GM12878 (cell line): ENCODE results near the gene ASXL2. TPM values are rescaled to one million over a fixed set of nuclear protein-coding genes. Genes with fewer than 3 reads are reported as not detected.

ENCODE experiments used
- ATAC-seq: fragments of 200-7000 bp; cut with Tn5 transposase; 3 replicates; pipeline ENCODE4 v1.9.1; 2020; ENCODE audit warnings: mild to moderate bottlenecking, moderate library complexity
- BruUV-seq: library from RNA; stranded (reverse); fragments of 400-500 nt; replicated peaks from 2 replicates; lab custom pipeline; 2021; lab: Mats Ljungman, UMichigan
- CTCF ChIA-PET: fragments of 300-600 bp; sonication (Branson Sonifier 250); formaldehyde crosslinking; extraction: SDS; loops from one replicate; lab custom pipeline; 2021; ENCODE audit warnings: inconsistent platforms; lab: Yijun Ruan, JAX
- POLR2A ChIA-PET: fragments of 350-600 bp; formaldehyde crosslinking; extraction: SDS; loops from one replicate; lab custom pipeline; 2021; ENCODE audit warnings: inconsistent platforms; lab: Charles Lee
- RAD21 ChIA-PET: fragments of 300-600 bp; sonication (Branson Sonifier 250); formaldehyde crosslinking; loops from one replicate; lab custom pipeline; 2023; ENCODE audit warnings: antibody characterized with exemption; ENCODE audit not compliant: unreplicated experiment; lab: Charles Lee
- SMC1A ChIA-PET: fragments of 300-600 bp; sonication (Branson Sonifier 250); formaldehyde crosslinking; loops from one replicate; lab custom pipeline; 2023; ENCODE audit not compliant: unreplicated experiment, uncharacterized antibody; lab: Charles Lee
- DNase-seq: peaks from one replicate; pipeline ENCODE4 v3.0.0-alpha.2; 2011; ENCODE audit warnings: low read depth, low spot score
- FAIRE-seq: peaks from 3 replicates; lab custom pipeline; 2011; peaks lifted over from hg19 to GRCh38; lab: Jason Lieb, UNC
- H2AFZ ChIP-seq: 2 replicates; pipeline ENCODE4 v1.6.0; 2011; ENCODE audit warnings: low read depth, low read length, control low read depth; ENCODE audit not compliant: control insufficient read depth
- H3K27ac ChIP-seq: 2 replicates; pipeline ENCODE4 v1.5.1; 2011; ENCODE audit warnings: control low read depth; ENCODE audit not compliant: control insufficient read depth, insufficient read depth
- H3K27me3 ChIP-seq, 2 experiments: replicated peaks in 1 of 2; 2 replicates each; pipeline versions ENCODE4 v1.6.0 to v1.6.1; 2011; ENCODE audit warnings: low read length in 1 of 2; ENCODE audit not compliant: control insufficient read depth in 2 of 2, insufficient read depth in 2 of 2
- H3K36me3 ChIP-seq, 2 experiments: 2 replicates each; pipeline ENCODE4 v1.5.1; 2011; ENCODE audit warnings: low read length in 1 of 2; ENCODE audit not compliant: control insufficient read depth in 2 of 2, insufficient read depth in 2 of 2
- H3K4me1 ChIP-seq: 2 replicates; pipeline ENCODE4 v1.6.1; 2011; ENCODE audit warnings: mild to moderate bottlenecking, low read length, moderate library complexity, mixed read lengths; ENCODE audit not compliant: control insufficient read depth, insufficient read depth
- H3K4me2 ChIP-seq: 2 replicates; pipeline ENCODE4 v1.6.0; 2011; ENCODE audit warnings: control low read depth; ENCODE audit not compliant: control insufficient read depth, insufficient read depth
- H3K4me3 ChIP-seq: fragments of 200-600 bp; sonication (generic); 2 replicates; pipeline ENCODE4 v1.5.1; 2016
- H3K79me2 ChIP-seq: 2 replicates; pipeline ENCODE4 v1.6.0; 2011; ENCODE audit warnings: low read length; ENCODE audit not compliant: control insufficient read depth, insufficient read depth
- H3K9ac ChIP-seq: 2 replicates; pipeline ENCODE4 v1.8.0; 2011; ENCODE audit warnings: low read length, control low read depth, mixed read lengths; ENCODE audit not compliant: control insufficient read depth, insufficient read depth
- H3K9me3 ChIP-seq: replicated peaks from 3 replicates; pipeline ENCODE4 v1.5.1; 2011; ENCODE audit warnings: mild to moderate bottlenecking, low read length; ENCODE audit not compliant: control insufficient read depth, insufficient read depth
- H4K20me1 ChIP-seq: 2 replicates; pipeline ENCODE4 v1.6.0; 2011; ENCODE audit not compliant: control insufficient read depth, insufficient read depth
- ATF7 ChIP-seq: fragments of 450-650 bp; IDR thresholded peaks from 2 replicates; pipeline ENCODE4 v1.6.1; 2016; ENCODE audit warnings: low read depth, mild to moderate bottlenecking
- BACH1 ChIP-seq: fragments of 450-650 bp; IDR thresholded peaks from 2 replicates; pipeline ENCODE4 v1.6.1; 2017; ENCODE audit warnings: mild to moderate bottlenecking, borderline replicate concordance
- CBFB ChIP-seq: IDR thresholded peaks from 2 replicates; pipeline ENCODE4 v1.6.1; 2016; ENCODE audit warnings: antibody characterized with exemption, low read depth
- NFYB ChIP-seq: IDR thresholded peaks from 2 replicates; pipeline ENCODE4 v1.6.1; 2011; ENCODE audit warnings: low read depth, mild to moderate bottlenecking, low read length, improper control_type of control experiment, moderate library complexity; ENCODE audit not compliant: insufficient read depth
- NKRF ChIP-seq: fragments of 450-650 bp; conservative IDR thresholded peaks from 2 replicates; pipeline ENCODE4 v1.6.1; 2017; ENCODE audit warnings: mild to moderate bottlenecking, moderate library complexity
- NR2C1 ChIP-seq: fragments of 450-650 bp; IDR thresholded peaks from 2 replicates; pipeline ENCODE4 v1.6.1; 2017; ENCODE audit warnings: antibody characterized with exemption, mild to moderate bottlenecking, moderate library complexity
- NR2C2 ChIP-seq: IDR thresholded peaks from 2 replicates; pipeline ENCODE4 v1.6.1; 2011; ENCODE audit warnings: borderline replicate concordance, low read depth; ENCODE audit not compliant: control insufficient read depth, insufficient read length
- PAX5 ChIP-seq: IDR thresholded peaks from 2 replicates; pipeline ENCODE4 v1.6.1; 2011; ENCODE audit warnings: low read depth, low read length, borderline replicate concordance
- PML ChIP-seq: IDR thresholded peaks from 2 replicates; pipeline ENCODE4 v1.6.1; 2012; ENCODE audit warnings: low read length, inconsistent platforms
- POLR2A ChIP-seq: IDR thresholded peaks from 2 replicates; pipeline ENCODE4 v1.6.1; 2011; ENCODE audit warnings: low read depth, mild to moderate bottlenecking, low read length
- RCOR1 ChIP-seq: conservative IDR thresholded peaks from 2 replicates; pipeline ENCODE4 v1.6.1; 2012; ENCODE audit warnings: low read depth, low read length, improper control_type of control experiment
- REST ChIP-seq: IDR thresholded peaks from 2 replicates; pipeline ENCODE4 v1.6.1; 2012; ENCODE audit warnings: mild to moderate bottlenecking, low read depth, low read length
- SRF ChIP-seq, 2 experiments: IDR thresholded peaks; 2 replicates each; pipeline ENCODE4 v1.6.1; 2011; ENCODE audit warnings: low read depth in 2 of 2, low read length in 2 of 2, mild to moderate bottlenecking in 1 of 2, moderate library complexity in 1 of 2
- TCF12 ChIP-seq: IDR thresholded peaks from 2 replicates; pipeline ENCODE4 v1.6.1; 2011; ENCODE audit warnings: low read depth, mild to moderate bottlenecking, low read length
- USF1 ChIP-seq: IDR thresholded peaks from 2 replicates; pipeline ENCODE4 v1.6.1; 2011; ENCODE audit warnings: borderline replicate concordance, low read depth, mild to moderate bottlenecking, moderate library complexity, mixed read lengths, low read length; ENCODE audit not compliant: insufficient read depth; ENCODE audit errors: extremely low read length
- ZNF207 ChIP-seq: fragments of 450-650 bp; IDR thresholded peaks from 2 replicates; pipeline ENCODE4 v1.6.1; 2014; ENCODE audit warnings: antibody characterized with exemption, mild to moderate bottlenecking, borderline replicate concordance
- WGBS: methylation state at CpG from one replicate; pipeline ENCODE4 v1.1.6; 2016; ENCODE audit warnings: low lambda C conversion rate; ENCODE audit not compliant: insufficient replicate concordance, insufficient coverage; ENCODE audit errors: missing lambda C conversion rate; 5-methylcytosine and 5-hydroxymethylcytosine counted together
- in situ Hi-C: fragments of 300-500 bp; cut with MboI; formaldehyde crosslinking; loops from 9 replicates; pipeline ENCODE4 v1.14.3; 2018; ENCODE audit warnings: mixed read lengths
- intact Hi-C: fragments of 100-400 bp; cut with micrococcal nuclease; formaldehyde crosslinking; loops from one replicate; pipeline ENCODE4 v1.14.2; 2022; ENCODE audit not compliant: unreplicated experiment
- polyA plus RNA-seq, 11 experiments: library from polyadenylated mRNA; depleted of rRNA in 4 of 11; unstranded in 6 of 11; stranded (reverse) in 5 of 11; fragments of >200 nt; fragmentation: Nextera tagmentation in 4 of 11; fragmentation: Illumina TruSeq in 1 of 11; extraction: Ambion mirVana in 4 of 11; extraction: Trizol in 1 of 11; gene quantifications; 1 replicate in 1 of 11; 2 replicates in 10 of 11; pipeline versions ENCODE4 v1.2.1 to v1.2.3, GENCODE V29; 2011 to 2016; ENCODE audit warnings: inconsistent platforms in 2 of 11, missing spikeins in 2 of 11, low read depth in 1 of 11
- total RNA-seq, 4 experiments: library from RNA; depleted of rRNA in 3 of 4; stranded (reverse); fragments of >200 nt in 3 of 4; fragmentation: Illumina TruSeq in 1 of 4; extraction: Trizol in 1 of 4; gene quantifications; 2 replicates each; pipeline versions ENCODE4 v1.2.1 to v1.2.3, GENCODE V29; 2013 to 2021

Gene ASXL2
- total and polyA plus RNA-seq, 10 of the 15 experiments (the other 5 are each of a cell fraction or from before 2014, with no cell fraction given), result 1.3 to 17.7 (median 5.5) TPM

GRCh38 chr2:25867396-25868003, 10.8 kb downstream of the ASXL2 start:
- no peak for FAIRE-seq
- no TSS peak for BruUV-seq
- H3K27ac ChIP-seq, result no peak overlapping the region
- in situ Hi-C loops (no loop called here), intact Hi-C loops (no loop called here)
- TF ChIP-seq CBFB (no peak), REST (no peak), ATF7 (no peak), NKRF (no peak), SRF (IDR thresholded peaks at IDR 0.05; ENCODE audit: low read depth in 2 of 2, low read length in 2 of 2) (no peak), TCF12 (no peak), POLR2A (no peak), USF1 (no peak), BACH1 (no peak), NR2C2 (no peak), ZNF207 (no peak), PAX5 (no peak), PML (no peak), RCOR1 (no peak), NR2C1 (no peak), NFYB (no peak)
- H3K4me1 ChIP-seq, result no peaks in the 10 kb centered on the region
- H3K27me3 ChIP-seq, result no peaks in the 10 kb centered on the region
- no peaks in the 10 kb centered on the region for H3K9me3 ChIP-seq
- ChIA-PET RAD21 (interaction anchor here (0.8 kb wide), 1 partner anchor 14 kb away, joined by 3 read pairs; no protein-coding TSS in a partner anchor), CTCF (interaction anchor here (1.7 to 13.3 kb wide), 2 partner anchors 14 to 84 kb away, joined by 5 to 97 read pairs; no protein-coding TSS in a partner anchor), SMC1A (interaction anchor here (1.3 to 9.1 kb wide), 2 partner anchors 9 to 14 kb away, joined by 3 to 48 read pairs; no protein-coding TSS in a partner anchor), POLR2A (no interaction called here)
- no peaks in the 10 kb centered on the region; a peak in 1 of 4 replicates for H3K36me3 ChIP-seq
- H2AFZ ChIP-seq, result no peak overlapping the region
- DNase-seq, result no peak
- H3K4me2 ChIP-seq, result no peak overlapping the region
- no peak overlapping the region for H3K4me3 ChIP-seq
- ATAC-seq, result no peak
- 96% methylated on average over 5 of the region's 5 CpGs for WGBS
- no peaks in the 10 kb centered on the region; the same call in 1 of the 2 replicates for H3K79me2 ChIP-seq
- no peak overlapping the region for H3K9ac ChIP-seq
- no peaks in the 10 kb centered on the region for H4K20me1 ChIP-seq
